NCI-H2029 treated with DMSO at 0.1 percent for 48 hours (cell line): ENCODE measurements around the gene BGN.

ENCODE experiments used
- DNase-seq: peaks from one replicate; lab custom pipeline; 2025; lab: John Stamatoyannopoulos, UW

BGN gene

GRCh38 chrX:153460826-153461225, 34.0 kb upstream of the BGN start:
- DNase-seq = no peak

GRCh38 chrX:153462291-153462690, 32.5 kb upstream of the BGN start:
- DNase-seq = no peak

GRCh38 chrX:153463031-153463430, 31.7 kb upstream of the BGN start:
- no peak for DNase-seq

- DNase-seq = no peak
Observed at GRCh38 chrX:153463556-153463955, 31.2 kb upstream of the BGN start.

GRCh38 chrX:153464116-153464515, 30.7 kb upstream of the BGN start:
- DNase-seq = no peak

- DNase-seq = no peak
Observed at GRCh38 chrX:153465691-153466380, 28.9 kb upstream of the BGN start.

- no peak for DNase-seq
Observed at GRCh38 chrX:153468008-153468580, 26.7 kb upstream of the BGN start.

GRCh38 chrX:153469811-153470410, 24.9 kb upstream of the BGN start:
- DNase-seq = no peak

GRCh38 chrX:153470411-153471363, 24.1 kb upstream of the BGN start, which contains the start of gene HAUS7:
Gene HAUS7 (minus strand): TSS chrX:153470576. CDS start chrX:153470557, 19 bp downstream.
- peak; percentile 39 for DNase-seq

GRCh38 chrX:153471663-153472280, 23.0 kb upstream of the BGN start:
- no peak for DNase-seq

GRCh38 chrX:153473126-153473525, 21.7 kb upstream of the BGN start:
- DNase-seq = no peak

- no peak for DNase-seq
Observed at GRCh38 chrX:153474266-153474665, 20.5 kb upstream of the BGN start.

GRCh38 chrX:153474718-153475117, 20.1 kb upstream of the BGN start:
- DNase-seq = no peak

- DNase-seq = no peak
Observed at GRCh38 chrX:153475271-153475670, 19.5 kb upstream of the BGN start.

GRCh38 chrX:153475751-153476281, 19.0 kb upstream of the BGN start:
- DNase-seq = no peak

GRCh38 chrX:153476666-153477363, 18.0 kb upstream of the BGN start:
- no peak for DNase-seq

GRCh38 chrX:153477364-153477857, 17.4 kb upstream of the BGN start:
- DNase-seq = no peak

- DNase-seq = no peak
Observed at GRCh38 chrX:153477901-153478300, 16.9 kb upstream of the BGN start.

GRCh38 chrX:153478746-153479145, 16.0 kb upstream of the BGN start:
- no peak for DNase-seq

- DNase-seq = no peak
Observed at GRCh38 chrX:153481043-153481442, 13.7 kb upstream of the BGN start.
